Spleen (tissue), 7 donors: ENCODE data around the gene CDK13.

ENCODE experiments used
- CTCF ChIP-seq, 11 experiments: fragments of 200-600 bp in 7 of 11; fragments of 450-650 bp in 4 of 11; sonication (generic) in 4 of 11; IDR thresholded peaks in 8 of 11; conservative IDR thresholded peaks in 3 of 11; 1 replicate in 7 of 11; 2 replicates in 4 of 11; pipeline versions ENCODE4 v1.4.0 to v1.8.0; 2016 to 2021; ENCODE audit warnings: antibody characterized with exemption in 11 of 11, inconsistent platforms in 4 of 11, mild to moderate bottlenecking in 1 of 11
- POLR2A ChIP-seq, 3 donors: fragments of 450-650 bp; IDR thresholded peaks; one replicate each; pipeline ENCODE4 v1.5.1; 2017; ENCODE audit warnings: antibody characterized with exemption in 3 of 3, mild to moderate bottlenecking in 1 of 3
- POLR2AphosphoS5 ChIP-seq, 3 donors: sonication (generic); formaldehyde crosslinking; IDR thresholded peaks; one replicate each; pipeline ENCODE4 v1.5.1; 2017; ENCODE audit warnings: antibody characterized with exemption in 3 of 3
- donor health status: DM: no; HTN: no; CAD: no; lungs with moderate emphysema.
- donor health status: DM: no; HTN: no; CAD: no.
- donor health status: DM: no; HTN: no; CAD: no.

- TF ChIP-seq CTCF (IDR thresholded peaks at IDR 0.05 in 8 of 11, conservative IDR thresholded peaks at IDR 0.05 in 3 of 11) (no peak), POLR2AphosphoS5 (IDR thresholded peaks at IDR 0.05) (no peak), POLR2A (IDR thresholded peaks at IDR 0.05) (no peak)
Observed at GRCh38 chr7:40058636-40059035, 108.6 kb downstream of the CDK13 start.
